Embryonic facial prominence (tissue), 1 donor: ENCODE data around the gene HAUS2.

ENCODE experiments used
- DNase-seq: peaks from one replicate; pipeline ENCODE4 v3.0.0-alpha.2; 2016; ENCODE audit errors: extremely low spot score

Gene HAUS2

GRCh38 chr15:42608752-42609488 lies 60.3 kb downstream of the HAUS2 start:
- no peak for DNase-seq

GRCh38 chr15:42611532-42611931 lies 62.9 kb downstream of the HAUS2 start:
- no peak for DNase-seq

GRCh38 chr15:42612367-42612912 lies 63.8 kb downstream of the HAUS2 start:
- DNase-seq, result no peak

GRCh38 chr15:42616107-42616506 lies 67.5 kb downstream of the HAUS2 start:
- no peak for DNase-seq
